Stomach smooth muscle (tissue), 2 donors: ENCODE results near the gene FAM180A.
"Not testable (repeated sequence)": the region's sequence is repeated elsewhere in the genome, so short reads cannot be mapped to it uniquely, and the experiment has no call there.

Experiments
- H3K27ac ChIP-seq: one replicate; pipeline ENCODE4 v1.7.0; 2013; ENCODE audit warnings: mild to moderate bottlenecking, low read length, inconsistent platforms
- H3K27me3 ChIP-seq, 2 donors: one replicate each; pipeline ENCODE4 v1.7.0; 2013; ENCODE audit warnings: low read length in 2 of 2; ENCODE audit not compliant: insufficient read depth in 2 of 2, control insufficient read depth in 1 of 2
- H3K36me3 ChIP-seq, 2 donors: one replicate each; pipeline ENCODE4 v1.7.0; 2013; ENCODE audit warnings: low read length in 2 of 2; ENCODE audit not compliant: control insufficient read depth in 2 of 2, insufficient read depth in 2 of 2
- H3K4me1 ChIP-seq: one replicate; pipeline ENCODE4 v1.7.0; 2013; ENCODE audit warnings: low read length; ENCODE audit not compliant: control insufficient read depth, insufficient read depth
- H3K4me3 ChIP-seq, 2 donors: one replicate each; pipeline ENCODE4 v1.7.0; 2013; ENCODE audit warnings: low read length in 2 of 2
- H3K9ac ChIP-seq, 2 donors: one replicate each; pipeline ENCODE4 v1.7.0; 2013; ENCODE audit warnings: low read length in 2 of 2, mild to moderate bottlenecking in 1 of 2
- H3K9me3 ChIP-seq, 2 donors: one replicate each; pipeline ENCODE4 v1.7.0; 2013; ENCODE audit warnings: low read length in 2 of 2; ENCODE audit not compliant: control insufficient read depth in 2 of 2
- donor health status: healthy.
- donor health status: Pancreatic carcinoma.

The FAM180A gene

GRCh38 chr7:135786911-135787310 lies 38.3 kb upstream of the FAM180A start:
- no peak overlapping the region for H3K27ac ChIP-seq
- H3K9ac ChIP-seq = no peak overlapping the region
- H3K4me3 ChIP-seq = no peak overlapping the region
- no peaks in the 10 kb centered on the region for H3K27me3 ChIP-seq
- H3K9me3 ChIP-seq = no peaks in the 10 kb centered on the region
- no peaks in the 10 kb centered on the region for H3K36me3 ChIP-seq
- no peaks in the 10 kb centered on the region for H3K4me1 ChIP-seq

GRCh38 chr7:135785065-135785464 lies 36.5 kb upstream of the FAM180A start:
- no peaks in the 10 kb centered on the region for H3K9me3 ChIP-seq
- H3K27ac ChIP-seq = no peak overlapping the region
- H3K36me3 ChIP-seq = no peaks in the 10 kb centered on the region
- no peaks in the 10 kb centered on the region for H3K27me3 ChIP-seq
- no peaks in the 10 kb centered on the region for H3K4me1 ChIP-seq
- H3K9ac ChIP-seq = no peak overlapping the region
- H3K4me3 ChIP-seq = no peak overlapping the region

GRCh38 chr7:135784013-135784412 lies 35.4 kb upstream of the FAM180A start:
- Histone ChIP-seq H3K9ac (no peak overlapping the region), H3K27ac (no peak overlapping the region), H3K36me3 (no peaks in the 10 kb centered on the region), H3K4me3 (no peak overlapping the region), H3K4me1 (no peaks in the 10 kb centered on the region), H3K9me3 (no peaks in the 10 kb centered on the region), H3K27me3 (no peaks in the 10 kb centered on the region)

- Histone ChIP-seq H3K27me3 (no peaks in the 10 kb centered on the region), H3K4me1 (no peaks in the 10 kb centered on the region), H3K9ac (no peak overlapping the region)
These were observed 34.2 kb upstream of the FAM180A start for GRCh38 chr7:135782801-135783200.

GRCh38 chr7:135782377-135782776 lies 33.8 kb upstream of the FAM180A start:
- Histone ChIP-seq H3K4me3 (no peak overlapping the region), H3K36me3 (no peaks in the 10 kb centered on the region), H3K27me3 (no peaks in the 10 kb centered on the region), H3K9me3 (peaks cover 0 to 4% of the 10 kb centered on the region in 2 donors), H3K9ac (no peak overlapping the region), H3K27ac (no peak overlapping the region), H3K4me1 (no peaks in the 10 kb centered on the region)

More at GRCh38 chr7:135782801-135783200, 34.2 kb upstream of the FAM180A start:
- Histone ChIP-seq H3K27ac (no peak overlapping the region), H3K9me3 (peaks cover 0 to 4% of the 10 kb centered on the region in 2 donors), H3K36me3 (no peaks in the 10 kb centered on the region), H3K4me3 (no peak overlapping the region)

GRCh38 chr7:135777626-135778398 lies 29.2 kb upstream of the FAM180A start:
- H3K27ac ChIP-seq = no peak overlapping the region
- H3K9me3 ChIP-seq = peaks cover 0 to 4% of the 10 kb centered on the region in 2 donors
- H3K4me1 ChIP-seq = peaks cover 3% of the 10 kb centered on the region
- H3K4me3 ChIP-seq = no peak overlapping the region
- no peaks in the 10 kb centered on the region for H3K27me3 ChIP-seq
- no peaks in the 10 kb centered on the region for H3K36me3 ChIP-seq
- H3K9ac ChIP-seq = no peak overlapping the region

- not testable (repeated sequence) for H3K4me3 ChIP-seq, H3K27me3 ChIP-seq, H3K9me3 ChIP-seq, H3K9ac ChIP-seq, H3K4me1 ChIP-seq, H3K27ac ChIP-seq, H3K36me3 ChIP-seq
These were observed 27.3 kb upstream of the FAM180A start for GRCh38 chr7:135775915-135776314.

- no peak overlapping the region for H3K9ac ChIP-seq
- H3K4me1 ChIP-seq = peaks cover 3% of the 10 kb centered on the region
- H3K27ac ChIP-seq = no peak overlapping the region
- H3K4me3 ChIP-seq = no peak overlapping the region
- peaks cover 0 to 4% of the 10 kb centered on the region in 2 donors for H3K9me3 ChIP-seq
- H3K27me3 ChIP-seq = no peaks in the 10 kb centered on the region
- H3K36me3 ChIP-seq = no peaks in the 10 kb centered on the region
These were observed 26.6 kb upstream of the FAM180A start for GRCh38 chr7:135775230-135775629.

GRCh38 chr7:135774284-135774683 lies 25.7 kb upstream of the FAM180A start:
- Histone ChIP-seq H3K36me3 (no peaks in the 10 kb centered on the region), H3K4me1 (peaks cover 3% of the 10 kb centered on the region), H3K4me3 (no peak overlapping the region), H3K27me3 (no peaks in the 10 kb centered on the region), H3K9me3 (peaks cover 0 to 4% of the 10 kb centered on the region in 2 donors), H3K27ac (no peak overlapping the region), H3K9ac (no peak overlapping the region)

- peaks cover 0 to 4% of the 10 kb centered on the region in 2 donors for H3K9me3 ChIP-seq
- H3K36me3 ChIP-seq = no peaks in the 10 kb centered on the region
- no peak overlapping the region for H3K4me3 ChIP-seq
- H3K27me3 ChIP-seq = no peaks in the 10 kb centered on the region
- H3K9ac ChIP-seq = no peak overlapping the region
- no peak overlapping the region for H3K27ac ChIP-seq
- peaks cover 3% of the 10 kb centered on the region for H3K4me1 ChIP-seq
These were observed 24.9 kb upstream of the FAM180A start for GRCh38 chr7:135773464-135773863.

GRCh38 chr7:135772639-135773222 lies 24.1 kb upstream of the FAM180A start:
- Histone ChIP-seq H3K27ac (no peak overlapping the region), H3K4me1 (peaks cover 6% of the 10 kb centered on the region), H3K9ac (no peak overlapping the region), H3K27me3 (no peaks in the 10 kb centered on the region), H3K9me3 (no peaks in the 10 kb centered on the region), H3K36me3 (no peaks in the 10 kb centered on the region), H3K4me3 (no peak overlapping the region)
